MM.1S (cell line): ENCODE measurements around the gene ADAD1.
"Not testable (repeated sequence)": the region's sequence is repeated elsewhere in the genome, so short reads cannot be mapped to it uniquely, and the experiment has no call there.

Experiments used
- EZH2 ChIP-seq: fragments of 300-600 bp; sonication (generic); optimal IDR thresholded peaks from 2 replicates; pipeline ENCODE3; 2017; ENCODE audit warnings: low read depth, mild to moderate bottlenecking, antibody characterized with exemption, low read length, mixed read lengths
- TF ChIP-seq, protein P1 (sequence below): fragments of 300-600 bp; sonication (generic); IDR thresholded peaks from 2 replicates; pipeline ENCODE4 v1.5.1; 2016; ENCODE audit warnings: antibody characterized with exemption, low read length, mixed read lengths

DNA sequence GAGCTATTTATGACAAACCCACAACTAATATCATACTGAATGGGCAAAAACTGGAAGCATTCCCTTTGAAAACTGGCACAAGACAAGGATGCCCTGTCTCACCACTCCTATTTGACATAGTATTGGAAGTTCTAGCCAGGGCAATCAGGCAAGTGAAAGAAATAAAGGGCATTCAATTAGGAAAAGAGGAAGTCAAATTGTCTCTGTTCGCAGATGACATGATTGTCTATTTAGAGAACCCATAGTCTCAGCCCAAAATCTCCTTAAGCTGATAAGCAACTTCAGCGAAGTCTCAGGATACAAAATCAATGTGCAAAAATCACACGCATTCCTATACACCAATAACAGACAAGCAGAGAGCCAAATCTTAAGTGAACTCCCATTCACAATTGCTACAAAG is 10.0 kb upstream of the ADAD1 start:
- TF ChIP-seq, protein P1, sequence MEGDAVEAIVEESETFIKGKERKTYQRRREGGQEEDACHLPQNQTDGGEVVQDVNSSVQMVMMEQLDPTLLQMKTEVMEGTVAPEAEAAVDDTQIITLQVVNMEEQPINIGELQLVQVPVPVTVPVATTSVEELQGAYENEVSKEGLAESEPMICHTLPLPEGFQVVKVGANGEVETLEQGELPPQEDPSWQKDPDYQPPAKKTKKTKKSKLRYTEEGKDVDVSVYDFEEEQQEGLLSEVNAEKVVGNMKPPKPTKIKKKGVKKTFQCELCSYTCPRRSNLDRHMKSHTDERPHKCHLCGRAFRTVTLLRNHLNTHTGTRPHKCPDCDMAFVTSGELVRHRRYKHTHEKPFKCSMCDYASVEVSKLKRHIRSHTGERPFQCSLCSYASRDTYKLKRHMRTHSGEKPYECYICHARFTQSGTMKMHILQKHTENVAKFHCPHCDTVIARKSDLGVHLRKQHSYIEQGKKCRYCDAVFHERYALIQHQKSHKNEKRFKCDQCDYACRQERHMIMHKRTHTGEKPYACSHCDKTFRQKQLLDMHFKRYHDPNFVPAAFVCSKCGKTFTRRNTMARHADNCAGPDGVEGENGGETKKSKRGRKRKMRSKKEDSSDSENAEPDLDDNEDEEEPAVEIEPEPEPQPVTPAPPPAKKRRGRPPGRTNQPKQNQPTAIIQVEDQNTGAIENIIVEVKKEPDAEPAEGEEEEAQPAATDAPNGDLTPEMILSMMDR = not testable (repeated sequence)
- TF ChIP-seq EZH2 = not testable (repeated sequence)
